K562 (cell line): ENCODE measurements around the gene SEMA5A. TPM values are rescaled to one million over a fixed set of nuclear protein-coding genes. Genes with fewer than 3 reads are reported as not detected.

ENCODE experiments used
- ATAC-seq: fragments of 200-7000 bp; cut with Tn5 transposase; 3 replicates; pipeline ENCODE4 v1.9.1; 2020; ENCODE audit warnings: moderate library complexity
- BruUV-seq: library from RNA; stranded (reverse); fragments of 400-500 nt; replicated peaks from 2 replicates; lab custom pipeline; 2021; lab: Mats Ljungman, UMichigan
- CTCF ChIA-PET: fragments of 300-600 bp; formaldehyde crosslinking; extraction: SDS; loops from one replicate; lab custom pipeline; 2021; ENCODE audit warnings: low intra/inter-chr PET ratio; lab: Yijun Ruan, JAX
- POLR2A ChIA-PET: fragments of 300-600, 350-650 bp; sonication (Branson Sonifier 250); formaldehyde crosslinking; extraction: SDS; loops from one replicate; lab custom pipeline; 2021; ENCODE audit warnings: antibody characterized with exemption, inconsistent platforms; lab: Yijun Ruan, JAX
- DNase-seq, 4 experiments: peaks; one replicate each; pipeline versions ENCODE4 v3.0.0 to v3.0.0-alpha.2; 2011 to 2018; ENCODE audit warnings: low spot score in 3 of 4, mixed read lengths in 3 of 4; ENCODE audit errors: extremely low read depth in 1 of 4
- FAIRE-seq: peaks from 2 replicates; lab custom pipeline; 2011; peaks lifted over from hg19 to GRCh38; lab: Jason Lieb, UNC
- H2AFZ ChIP-seq: 2 replicates; pipeline ENCODE4 v1.6.0; 2011; ENCODE audit warnings: low read depth, low read length, control low read depth, inconsistent platforms
- H3K27ac ChIP-seq: fragments of 200-600 bp; 3 replicates; pipeline ENCODE4 v1.8.0; 2011; ENCODE audit warnings: low read depth, mild to moderate bottlenecking, control low read depth, inconsistent platforms, low read length, moderate library complexity, mixed read lengths; ENCODE audit errors: extremely low read depth
- H3K27me3 ChIP-seq, 2 experiments: fragments of 300-600 bp in 1 of 2; 2 replicates in 1 of 2; 3 replicates in 1 of 2; pipeline versions ENCODE4 v1.6.0 to v1.8.0; 2011; ENCODE audit warnings: inconsistent platforms in 2 of 2, low read length in 2 of 2, mild to moderate bottlenecking in 1 of 2, mixed read lengths in 1 of 2, moderate library complexity in 1 of 2; ENCODE audit not compliant: control insufficient read depth in 2 of 2, insufficient read depth in 2 of 2
- H3K36me3 ChIP-seq: fragments of 300-600 bp; 3 replicates; pipeline ENCODE4 v1.8.0; 2011; ENCODE audit warnings: mild to moderate bottlenecking, low read length, inconsistent platforms; ENCODE audit not compliant: control insufficient read depth, insufficient read depth
- H3K4me1 ChIP-seq, 2 experiments: fragments of 200-600 bp in 1 of 2; replicated peaks in 1 of 2; 2 replicates in 1 of 2; 3 replicates in 1 of 2; pipeline versions ENCODE4 v1.5.1 to v1.8.0; 2011; ENCODE audit warnings: inconsistent platforms in 2 of 2, low read length in 2 of 2, mild to moderate bottlenecking in 1 of 2, mixed read lengths in 1 of 2, moderate library complexity in 1 of 2; ENCODE audit not compliant: control insufficient read depth in 2 of 2, insufficient read depth in 2 of 2
- H3K4me2 ChIP-seq: 2 replicates; pipeline ENCODE4 v1.6.1; 2011; ENCODE audit warnings: low read length, control low read depth, inconsistent platforms, mixed read lengths; ENCODE audit not compliant: insufficient read depth
- H3K4me3 ChIP-seq: fragments of 200-600 bp; sonication (generic), shearing (Covaris generic); 2 replicates; pipeline ENCODE4 v1.5.1; 2016; ENCODE audit warnings: control low read depth, inconsistent platforms
- H3K79me2 ChIP-seq: fragments of 200-600 bp; 3 replicates; pipeline ENCODE4 v1.8.0; 2011; ENCODE audit warnings: low read length, inconsistent platforms; ENCODE audit not compliant: control insufficient read depth, insufficient read depth
- H3K9ac ChIP-seq, 2 experiments: 2 replicates each; pipeline versions ENCODE4 v1.6.0 to v1.6.1; 2011; ENCODE audit warnings: low read depth in 2 of 2, low read length in 2 of 2, control low read depth in 1 of 2, inconsistent platforms in 1 of 2, mild to moderate bottlenecking in 1 of 2, mixed read lengths in 1 of 2; ENCODE audit not compliant: insufficient read depth in 1 of 2
- H3K9me1 ChIP-seq: one replicate; pipeline ENCODE4 v1.6.0; 2011; ENCODE audit warnings: inconsistent platforms, mild to moderate bottlenecking, low read length, moderate library complexity; ENCODE audit not compliant: control insufficient read depth, insufficient read depth
- H3K9me3 ChIP-seq: replicated peaks from 2 replicates; pipeline ENCODE4 v1.5.1; 2011; ENCODE audit warnings: low read depth, low read length, inconsistent platforms; ENCODE audit not compliant: control insufficient read depth, insufficient read depth
- H4K20me1 ChIP-seq: replicated peaks from 2 replicates; pipeline ENCODE4 v1.6.1; 2011; ENCODE audit warnings: low read length, inconsistent platforms, mixed read lengths; ENCODE audit not compliant: control insufficient read depth, insufficient read depth
- ATF2 ChIP-seq: sonication (generic); formaldehyde crosslinking; IDR thresholded peaks from 2 replicates; pipeline ENCODE4 v1.8.1; 2022; ENCODE audit warnings: missing genetic modification reagents
- CEBPG ChIP-seq, 3 experiments: fragments of 200-800 bp in 1 of 3; sonication (Bioruptor generic) in 1 of 3; sonication (generic) in 1 of 3; formaldehyde crosslinking in 1 of 3; IDR thresholded peaks in 2 of 3; conservative IDR thresholded peaks in 1 of 3; 2 replicates each; pipeline versions ENCODE4 v1.6.1 to v1.8.0; 2016 to 2022; ENCODE audit warnings: missing compliant biosample characterization in 2 of 3, missing genetic modification characterization in 2 of 3, mild to moderate bottlenecking in 1 of 3, missing genetic modification reagents in 1 of 3
- CHCHD3 ChIP-seq: fragments of 250-450 bp; sonication (Bioruptor Pico); IDR thresholded peaks from 2 replicates; pipeline ENCODE4 v2.1.2; 2022; ENCODE audit warnings: mild to moderate bottlenecking
- FOXP1 ChIP-seq: sonication (generic); formaldehyde crosslinking; IDR thresholded peaks from 2 replicates; pipeline ENCODE4 v1.8.0; 2022; ENCODE audit warnings: mild to moderate bottlenecking, missing genetic modification reagents
- HDAC3 ChIP-seq: fragments of 450-650 bp; IDR thresholded peaks from 2 replicates; pipeline ENCODE4 v1.6.1; 2018; ENCODE audit warnings: borderline replicate concordance, mild to moderate bottlenecking, moderate library complexity; ENCODE audit not compliant: partially characterized antibody
- MBD2 ChIP-seq: sonication (generic); IDR thresholded peaks from 2 replicates; pipeline ENCODE4 v1.6.1; 2016; ENCODE audit warnings: low read depth, borderline replicate concordance
- NUFIP1 ChIP-seq: fragments of 450-650 bp; IDR thresholded peaks from 2 replicates; pipeline ENCODE4 v1.6.1; 2018; ENCODE audit not compliant: partially characterized antibody
- POLR3A ChIP-seq: IDR thresholded peaks from 2 replicates; pipeline ENCODE4 v1.6.1; 2011; ENCODE audit warnings: borderline replicate concordance, mild to moderate bottlenecking, moderate library complexity; ENCODE audit not compliant: insufficient read length, insufficient read depth; ENCODE audit errors: extremely low read depth
- PRPF4 ChIP-seq: fragments of 200-400 bp; formaldehyde crosslinking; IDR thresholded peaks from one replicate; pipeline ENCODE4 v1.6.1; 2017; ENCODE audit warnings: low read length, low read depth, mild to moderate bottlenecking; ENCODE audit not compliant: insufficient read depth, poor library complexity, severe bottlenecking
- RBM34 ChIP-seq: fragments of 200-400 bp; formaldehyde crosslinking; IDR thresholded peaks from 2 replicates; pipeline ENCODE4 v1.6.1; 2018; ENCODE audit warnings: low read length, borderline replicate concordance; ENCODE audit not compliant: insufficient read depth
- TEAD4 ChIP-seq, 2 experiments: sonication (generic) in 1 of 2; formaldehyde crosslinking in 1 of 2; IDR thresholded peaks; 2 replicates each; pipeline versions ENCODE4 v1.6.1 to v1.8.0; 2012 to 2022; ENCODE audit warnings: borderline replicate concordance in 1 of 2, inconsistent platforms in 1 of 2, low read length in 1 of 2, mild to moderate bottlenecking in 1 of 2, missing genetic modification reagents in 1 of 2
- XRCC4 ChIP-seq: IDR thresholded peaks from one replicate; pipeline ENCODE4 v1.6.1; 2011; ENCODE audit not compliant: insufficient read depth, insufficient read length; ENCODE audit errors: extremely low read depth
- ZNF239 ChIP-seq: fragments of 250-450 bp; sonication (Bioruptor Pico); IDR thresholded peaks from 2 replicates; pipeline ENCODE4 v1.4.0; 2020; ENCODE audit warnings: mild to moderate bottlenecking
- ZNF324 ChIP-seq: fragments of 250-450 bp; sonication (Bioruptor Pico); IDR thresholded peaks from 2 replicates; pipeline ENCODE4 v1.4.0; 2020; ENCODE audit warnings: mild to moderate bottlenecking
- ZNF766 ChIP-seq: fragments of 200-800 bp; sonication (Bioruptor generic); conservative IDR thresholded peaks from 2 replicates; pipeline ENCODE4 v1.6.1; 2016; ENCODE audit warnings: missing genetic modification characterization, missing compliant biosample characterization
- WGBS: fragments of 100-300 bp; shearing (Covaris generic); methylation state at CpG from one replicate; pipeline ENCODE4 v1.1.6; 2016; ENCODE audit warnings: low coverage, mixed read lengths; ENCODE audit not compliant: insufficient coverage; ENCODE audit errors: missing lambda C conversion rate; 5-methylcytosine and 5-hydroxymethylcytosine counted together
- in situ Hi-C: fragments of 300-500 bp; cut with MboI; formaldehyde crosslinking; loops from 4 replicates; pipeline ENCODE4 v1.15.0; 2018; ENCODE audit warnings: inconsistent platforms, mixed read lengths
- intact Hi-C: fragments of 100-400 bp; cut with micrococcal nuclease; formaldehyde crosslinking; loops from 2 replicates; pipeline ENCODE4 v1.14.2; 2022
- polyA plus RNA-seq, 8 experiments: library from polyadenylated mRNA; depleted of rRNA in 4 of 8; stranded (reverse) in 5 of 8; unstranded in 3 of 8; fragments of >200 nt; fragmentation: Nextera tagmentation in 2 of 8; fragmentation: Illumina TruSeq in 1 of 8; extraction: Ambion mirVana in 2 of 8; extraction: Trizol in 1 of 8; gene quantifications; 2 replicates each; pipeline versions ENCODE4 v1.2.1 to v1.2.3, GENCODE V29; 2011 to 2014; ENCODE audit warnings: inconsistent platforms in 1 of 8, missing spikeins in 1 of 8
- total RNA-seq, 7 experiments: library from RNA; depleted of rRNA in 6 of 7; stranded (reverse); fragments of >200 nt in 6 of 7; fragmentation: Illumina TruSeq in 2 of 7; extraction: Trizol in 2 of 7; gene quantifications; 2 replicates each; pipeline versions ENCODE4 v1.2.1 to v1.2.3, GENCODE V29; 2011 to 2021; ENCODE audit warnings: low replicate concordance in 1 of 7

Gene SEMA5A
- total and polyA plus RNA-seq, 9 of the 15 experiments (the other 6 are each of a cell fraction or from before 2014, with no cell fraction given) = 0.02 TPM; not detected in 8

- no peaks in the 10 kb centered on the region for H4K20me1 ChIP-seq
- H3K4me3 ChIP-seq = no peak overlapping the region
- no peak overlapping the region for H3K27ac ChIP-seq
- no peak for DNase-seq
- H3K79me2 ChIP-seq = no peaks in the 10 kb centered on the region
- ChIA-PET CTCF (no interaction called here), POLR2A (no interaction called here)
- no peak overlapping the region for H3K4me2 ChIP-seq
- H3K9me3 ChIP-seq = no peaks in the 10 kb centered on the region
- no peak for ATAC-seq
- WGBS = 3% methylated on average over 2 of the region's 2 CpGs
- H3K36me3 ChIP-seq = no peaks in the 10 kb centered on the region
- no TSS peak for BruUV-seq
- no peak for FAIRE-seq
- no peaks in the 10 kb centered on the region for H3K27me3 ChIP-seq
- intact Hi-C loops (no loop called here), in situ Hi-C loops (no loop called here)
- no peaks in the 10 kb centered on the region for H3K9me1 ChIP-seq
- no peak overlapping the region for H3K9ac ChIP-seq
- no peaks in the 10 kb centered on the region for H3K4me1 ChIP-seq
- TF ChIP-seq ZNF766 = no peak
- TF ChIP-seq FOXP1 (CRISPR knock-in tag) = no peak
- TF ChIP-seq ATF2 = no peak
- TF ChIP-seq TEAD4 (IDR thresholded peaks at IDR 0.05; ENCODE audit: low read length) = no peak
- TF ChIP-seq TEAD4 (CRISPR knock-in tag; IDR thresholded peaks at IDR 0.05; ENCODE audit: borderline replicate concordance) = no peak
- TF ChIP-seq HDAC3 = no peak
- no peak for TF ChIP-seq MBD2
- no peak for TF ChIP-seq ZNF239
- no peak for TF ChIP-seq CEBPG (CRISPR knock-in tag; IDR thresholded peaks at IDR 0.05)
- no peak for TF ChIP-seq CEBPG (tag; conservative IDR thresholded peaks at IDR 0.05 in 1 of 2, IDR thresholded peaks at IDR 0.05 in 1 of 2)
- no peak for TF ChIP-seq PRPF4
- TF ChIP-seq CHCHD3 (CRISPR knock-in tag) = no peak
- no peak for TF ChIP-seq NUFIP1
- TF ChIP-seq POLR3A = no peak
- no peak for TF ChIP-seq RBM34
- no peak for TF ChIP-seq XRCC4
- TF ChIP-seq ZNF324 (CRISPR knock-in tag) = no peak
- H2AFZ ChIP-seq = no peak overlapping the region
These were observed 209.9 kb downstream of the SEMA5A start for GRCh38 chr5:9335754-9336495.
